G401 (cell line): Measurements from ENCODE around the gene AADAC. TPM values are rescaled to one million over a fixed set of nuclear protein-coding genes. Genes with fewer than 3 reads are reported as not detected.

Experiments used
- total RNA-seq: library from RNA; depleted of rRNA; stranded (reverse); fragments of >200 nt; shearing (Covaris generic); gene quantifications from 2 replicates; pipeline ENCODE4 v1.2.3, GENCODE V29; 2014; rRNA removed

Gene AADAC
- total RNA-seq, 1 experiment from 2014 or later: not detected

Other genes with a start within 250 kb of the AADAC start
- not detected in 2 replicates for gene AADACL2, start 80.2 kb upstream of the AADAC start, total RNA-seq
- gene SUCNR1, start 59.5 kb downstream of the AADAC start, total RNA-seq: 0.03 TPM in 1 of 2 replicates, not detected in the other